HepG2 (cell line): ENCODE measurements around the gene MFSD6. TPM values are rescaled to one million over a fixed set of nuclear protein-coding genes. Genes with fewer than 3 reads are reported as not detected.

ENCODE experiments used
- ARID5B ChIP-seq: IDR thresholded peaks from 2 replicates; pipeline ENCODE4 v1.4.0; 2020; ENCODE audit warnings: mild to moderate bottlenecking, missing genetic modification reagents
- MIER2 ChIP-seq: IDR thresholded peaks from 2 replicates; pipeline ENCODE4 v1.6.1; 2016; ENCODE audit warnings: missing biosample characterization, missing genetic modification reagents
- MXI1 ChIP-seq: IDR thresholded peaks from 3 replicates; pipeline ENCODE4 v1.6.1; 2012; ENCODE audit warnings: low read depth, low read length, inconsistent platforms, borderline replicate concordance
- PBX3 ChIP-seq: sonication (generic); formaldehyde crosslinking; IDR thresholded peaks from 2 replicates; pipeline ENCODE4 v1.8.1; 2023; ENCODE audit warnings: missing genetic modification reagents, inconsistent platforms, borderline replicate concordance
- PHF21A ChIP-seq: sonication (generic); formaldehyde crosslinking; IDR thresholded peaks from 2 replicates; pipeline ENCODE4 v1.5.0; 2020; ENCODE audit warnings: mild to moderate bottlenecking, missing genetic modification reagents
- PLSCR1 ChIP-seq: sonication (generic); formaldehyde crosslinking; IDR thresholded peaks from 2 replicates; pipeline ENCODE4 v1.5.0; 2020; ENCODE audit warnings: missing genetic modification reagents, mild to moderate bottlenecking, borderline replicate concordance
- RAD51 ChIP-seq: fragments of 450-650 bp; IDR thresholded peaks from 2 replicates; pipeline ENCODE4 v1.6.1; 2016; ENCODE audit warnings: borderline replicate concordance
- SKI ChIP-seq: fragments of 450-650 bp; IDR thresholded peaks from one replicate; pipeline ENCODE4 v1.6.1; 2018; ENCODE audit warnings: mild to moderate bottlenecking; ENCODE audit not compliant: partially characterized antibody
- ZNF468 ChIP-seq: sonication (generic); formaldehyde crosslinking; IDR thresholded peaks from 2 replicates; pipeline ENCODE4 v1.8.0; 2022; ENCODE audit warnings: mild to moderate bottlenecking, moderate library complexity, missing genetic modification reagents
- ZNF563 ChIP-seq: sonication (generic); formaldehyde crosslinking; IDR thresholded peaks from 2 replicates; pipeline ENCODE4 v1.8.0; 2022; ENCODE audit warnings: mild to moderate bottlenecking, moderate library complexity, missing genetic modification reagents
- ZNF891 ChIP-seq: sonication (generic); formaldehyde crosslinking; IDR thresholded peaks from 2 replicates; pipeline ENCODE4 v1.5.0; 2020; ENCODE audit warnings: mild to moderate bottlenecking, missing genetic modification reagents
- polyA plus RNA-seq, 8 experiments: library from polyadenylated mRNA; depleted of rRNA in 3 of 8; stranded (reverse) in 7 of 8; unstranded in 1 of 8; fragments of >200 nt; fragmentation: Illumina TruSeq in 4 of 8; extraction: Trizol in 4 of 8; gene quantifications; 2 replicates each; pipeline versions ENCODE4 v1.2.1 to v1.2.3, GENCODE V29; 2011 to 2016; ENCODE audit warnings: low read depth in 4 of 8, missing spikeins in 1 of 8, mixed read lengths in 1 of 8; ENCODE audit not compliant: insufficient read depth in 1 of 8
- total RNA-seq, 5 experiments: library from RNA; depleted of rRNA; stranded (reverse); fragments of >200 nt; fragmentation: Illumina TruSeq; extraction: Trizol; gene quantifications; 2 replicates each; pipeline ENCODE4 v1.2.3, GENCODE V29; 2016; ENCODE audit warnings: low read depth in 1 of 5

The MFSD6 gene
- total and polyA plus RNA-seq, 2 of the 13 experiments (the other 11 are each of a cell fraction or from before 2014, with no cell fraction given) = 0.92 to 1.4 TPM

GRCh38 chr2:190379249-190379964, 28.7 kb upstream of the MFSD6 start (continued):
- no peak for TF ChIP-seq PBX3 (CRISPR knock-in tag)
- TF ChIP-seq ZNF468 (CRISPR knock-in tag) = no peak
- TF ChIP-seq RAD51 = no peak
- TF ChIP-seq PLSCR1 (CRISPR knock-in tag) = no peak
- no peak for TF ChIP-seq MIER2 (CRISPR knock-in tag)
- TF ChIP-seq MXI1 = no peak
- peak; percentile 34; the same call in 1 of the 2 replicates for TF ChIP-seq ARID5B (CRISPR knock-in tag)
- TF ChIP-seq ZNF891 (CRISPR knock-in tag) = no peak
- TF ChIP-seq SKI = peak; percentile 14
- TF ChIP-seq PHF21A (CRISPR knock-in tag) = no peak
- TF ChIP-seq ZNF563 = no peak
